Skin of body (tissue), 2 donors: ENCODE data around the gene HAX1. TPM values are rescaled to one million over a fixed set of nuclear protein-coding genes. Genes with fewer than 3 reads are reported as not detected.

Experiments used
- small RNA-seq: library from RNA; depleted of rRNA; stranded (forward); fragments of <200 nt; gene quantifications from one replicate; pipeline ENCODE3, GENCODE V24; 2014; ENCODE audit warnings: low replicate concordance
- total RNA-seq: library from RNA; depleted of rRNA; stranded (reverse); fragments of >200 nt; gene quantifications from one replicate; pipeline ENCODE4 v1.2.3, GENCODE V29; 2014

Gene HAX1
- total RNA-seq, 1 donor from 2014 or later: 46.8 TPM

Small RNA genes lying within 50 kb of the gene (small RNA-seq; reads per million reads assigned to genes)
- gene RF00273 (not detected), gene RNU6-121P (not detected), gene RNU6-239P (not detected), gene SNORA58B (not detected)

Other genes starting within 250 kb of the HAX1 start
- gene NUP210L, start 117.6 kb upstream of the HAX1 start, total RNA-seq: 0.10 TPM
- gene TPM3, start 80.5 kb upstream of the HAX1 start, total RNA-seq: 166 TPM
- gene CFAP141, start 66.3 kb upstream of the HAX1 start, total RNA-seq: not detected
- gene UBAP2L, start 51.7 kb upstream of the HAX1 start, total RNA-seq: 77.4 TPM
- 0.20 TPM for gene AQP10, start 48.5 kb downstream of the HAX1 start, total RNA-seq
- gene ATP8B2, start 52.9 kb downstream of the HAX1 start, total RNA-seq: 40.4 TPM
- gene IL6R, start 132.7 kb downstream of the HAX1 start, total RNA-seq: 10.0 TPM
- 0.69 TPM for gene TDRD10, start 229.6 kb downstream of the HAX1 start, total RNA-seq
- 5.4 TPM for gene SHE, start 229.8 kb downstream of the HAX1 start, total RNA-seq